Measurements from ENCODE around the gene LRPAP1. TPM values are rescaled to one million over a fixed set of nuclear protein-coding genes. Genes with fewer than 3 reads are reported as not detected.

Gene LRPAP1
- polyA plus RNA-seq, 1 donor from 2014 or later: 91.1 TPM

DNA sequence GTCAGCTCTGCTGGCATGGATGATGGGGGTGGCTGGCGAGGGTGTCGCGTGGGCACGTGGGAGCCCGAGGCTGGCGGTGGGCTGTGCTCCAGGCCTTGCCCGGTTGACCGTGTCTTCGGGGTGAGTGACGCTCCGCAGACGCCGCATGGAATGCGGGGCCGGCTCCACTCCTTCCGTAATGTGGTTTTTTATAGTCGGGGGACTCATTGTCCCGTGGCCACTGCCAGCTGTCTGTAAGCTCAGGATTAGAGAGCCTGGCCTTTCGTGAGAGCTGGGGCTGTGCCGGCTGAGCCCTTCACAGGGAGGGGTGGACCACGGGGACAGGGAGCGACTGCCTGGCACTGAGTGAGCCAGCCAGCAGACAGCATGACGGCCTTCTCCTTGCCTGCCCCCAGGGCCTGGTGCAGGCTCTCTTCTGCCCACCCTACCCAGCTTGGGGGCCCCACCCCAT is 48.7 kb downstream of the LRPAP1 start:
- Histone ChIP-seq H3K36me3 (ENCODE audit: insufficient read depth, low read length) (no peaks in the 10 kb centered on the region), H3F3A (ENCODE audit: insufficient read depth, low read length, poor library complexity, severe bottlenecking) (no peaks in the 10 kb centered on the region), H3K9ac (ENCODE audit: low read length) (no peak overlapping the region), H4K20me1 (ENCODE audit: insufficient read depth) (no peaks in the 10 kb centered on the region), H3K27me3 (ENCODE audit: insufficient read depth, low read depth, low read length) (no peaks in the 10 kb centered on the region), H3K4me2 (ENCODE audit: low read length) (no peak overlapping the region), H3K79me2 (replicated peaks; ENCODE audit: insufficient read depth, low read length) (no peaks in the 10 kb centered on the region), H3K9me3 (ENCODE audit: low read length) (no peaks in the 10 kb centered on the region), H3K9me2 (ENCODE audit: insufficient read depth, low read length) (no peaks in the 10 kb centered on the region), H3K27ac (ENCODE audit: low read length) (no peak overlapping the region), H2AFZ (ENCODE audit: low read depth, low read length) (no peak overlapping the region), H3K4me3 (ENCODE audit: low read length) (no peak overlapping the region)
- no peak for TF ChIP-seq POLR2AphosphoS5 (IDR thresholded peaks at IDR 0.05)
- TF ChIP-seq RAD21 (conservative IDR thresholded peaks at IDR 0.05): no peak
- no peak for TF ChIP-seq SMC3 (conservative IDR thresholded peaks at IDR 0.05; ENCODE audit: poor library complexity)
- TF ChIP-seq, protein P1, sequence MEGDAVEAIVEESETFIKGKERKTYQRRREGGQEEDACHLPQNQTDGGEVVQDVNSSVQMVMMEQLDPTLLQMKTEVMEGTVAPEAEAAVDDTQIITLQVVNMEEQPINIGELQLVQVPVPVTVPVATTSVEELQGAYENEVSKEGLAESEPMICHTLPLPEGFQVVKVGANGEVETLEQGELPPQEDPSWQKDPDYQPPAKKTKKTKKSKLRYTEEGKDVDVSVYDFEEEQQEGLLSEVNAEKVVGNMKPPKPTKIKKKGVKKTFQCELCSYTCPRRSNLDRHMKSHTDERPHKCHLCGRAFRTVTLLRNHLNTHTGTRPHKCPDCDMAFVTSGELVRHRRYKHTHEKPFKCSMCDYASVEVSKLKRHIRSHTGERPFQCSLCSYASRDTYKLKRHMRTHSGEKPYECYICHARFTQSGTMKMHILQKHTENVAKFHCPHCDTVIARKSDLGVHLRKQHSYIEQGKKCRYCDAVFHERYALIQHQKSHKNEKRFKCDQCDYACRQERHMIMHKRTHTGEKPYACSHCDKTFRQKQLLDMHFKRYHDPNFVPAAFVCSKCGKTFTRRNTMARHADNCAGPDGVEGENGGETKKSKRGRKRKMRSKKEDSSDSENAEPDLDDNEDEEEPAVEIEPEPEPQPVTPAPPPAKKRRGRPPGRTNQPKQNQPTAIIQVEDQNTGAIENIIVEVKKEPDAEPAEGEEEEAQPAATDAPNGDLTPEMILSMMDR (IDR thresholded peaks at IDR 0.05; ENCODE audit: poor library complexity, severe bottlenecking): no peak
- no peak for TF ChIP-seq EZH2 (IDR thresholded peaks at IDR 0.05; ENCODE audit: borderline replicate concordance, insufficient read depth, low read length, poor library complexity, severe bottlenecking)
- TF ChIP-seq EP300 (conservative IDR thresholded peaks at IDR 0.05; ENCODE audit: poor library complexity, severe bottlenecking): no peak
- no peak for TF ChIP-seq TAF1 (IDR thresholded peaks at IDR 0.05; ENCODE audit: low read depth)
- TF ChIP-seq, protein P2, sequence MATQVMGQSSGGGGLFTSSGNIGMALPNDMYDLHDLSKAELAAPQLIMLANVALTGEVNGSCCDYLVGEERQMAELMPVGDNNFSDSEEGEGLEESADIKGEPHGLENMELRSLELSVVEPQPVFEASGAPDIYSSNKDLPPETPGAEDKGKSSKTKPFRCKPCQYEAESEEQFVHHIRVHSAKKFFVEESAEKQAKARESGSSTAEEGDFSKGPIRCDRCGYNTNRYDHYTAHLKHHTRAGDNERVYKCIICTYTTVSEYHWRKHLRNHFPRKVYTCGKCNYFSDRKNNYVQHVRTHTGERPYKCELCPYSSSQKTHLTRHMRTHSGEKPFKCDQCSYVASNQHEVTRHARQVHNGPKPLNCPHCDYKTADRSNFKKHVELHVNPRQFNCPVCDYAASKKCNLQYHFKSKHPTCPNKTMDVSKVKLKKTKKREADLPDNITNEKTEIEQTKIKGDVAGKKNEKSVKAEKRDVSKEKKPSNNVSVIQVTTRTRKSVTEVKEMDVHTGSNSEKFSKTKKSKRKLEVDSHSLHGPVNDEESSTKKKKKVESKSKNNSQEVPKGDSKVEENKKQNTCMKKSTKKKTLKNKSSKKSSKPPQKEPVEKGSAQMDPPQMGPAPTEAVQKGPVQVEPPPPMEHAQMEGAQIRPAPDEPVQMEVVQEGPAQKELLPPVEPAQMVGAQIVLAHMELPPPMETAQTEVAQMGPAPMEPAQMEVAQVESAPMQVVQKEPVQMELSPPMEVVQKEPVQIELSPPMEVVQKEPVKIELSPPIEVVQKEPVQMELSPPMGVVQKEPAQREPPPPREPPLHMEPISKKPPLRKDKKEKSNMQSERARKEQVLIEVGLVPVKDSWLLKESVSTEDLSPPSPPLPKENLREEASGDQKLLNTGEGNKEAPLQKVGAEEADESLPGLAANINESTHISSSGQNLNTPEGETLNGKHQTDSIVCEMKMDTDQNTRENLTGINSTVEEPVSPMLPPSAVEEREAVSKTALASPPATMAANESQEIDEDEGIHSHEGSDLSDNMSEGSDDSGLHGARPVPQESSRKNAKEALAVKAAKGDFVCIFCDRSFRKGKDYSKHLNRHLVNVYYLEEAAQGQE (IDR thresholded peaks at IDR 0.05; ENCODE audit: borderline replicate concordance): no peak
- TF ChIP-seq MXI1 (conservative IDR thresholded peaks at IDR 0.05; ENCODE audit: poor library complexity, severe bottlenecking): no peak

DNA sequence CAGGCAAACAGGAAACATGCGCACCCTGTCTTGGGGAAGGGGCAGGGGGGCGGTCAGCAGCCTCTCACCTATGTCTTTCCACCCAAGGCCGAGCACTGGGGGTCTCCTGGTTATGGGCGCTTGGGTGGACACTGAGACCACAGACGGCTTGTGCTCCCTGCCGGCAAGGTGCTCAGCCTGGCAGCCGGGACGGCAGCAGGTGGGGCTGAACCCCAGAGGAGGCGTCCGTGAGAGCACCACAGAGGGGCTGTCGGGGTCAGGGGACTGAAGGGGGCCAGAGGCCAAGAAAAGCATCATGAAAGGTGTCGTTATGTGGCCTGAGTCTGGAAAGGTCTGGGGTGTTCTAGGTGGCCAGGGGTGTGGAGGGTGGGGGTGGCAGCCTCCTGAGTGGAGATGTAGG is 49.5 kb downstream of the LRPAP1 start:
- Histone ChIP-seq H3K27ac (ENCODE audit: low read length) (no peak overlapping the region), H2AFZ (ENCODE audit: low read depth, low read length) (no peak overlapping the region), H3K9ac (ENCODE audit: low read length) (no peak overlapping the region), H3K9me2 (ENCODE audit: insufficient read depth, low read length) (no peaks in the 10 kb centered on the region), H3K27me3 (ENCODE audit: insufficient read depth, low read depth, low read length) (no peaks in the 10 kb centered on the region), H3K36me3 (ENCODE audit: insufficient read depth, low read length) (no peaks in the 10 kb centered on the region), H3K79me2 (replicated peaks; ENCODE audit: insufficient read depth, low read length) (no peaks in the 10 kb centered on the region), H3K4me2 (ENCODE audit: low read length) (no peak overlapping the region), H3F3A (ENCODE audit: insufficient read depth, low read length, poor library complexity, severe bottlenecking) (no peaks in the 10 kb centered on the region), H3K9me3 (ENCODE audit: low read length) (no peaks in the 10 kb centered on the region), H3K4me3 (ENCODE audit: low read length) (no peak overlapping the region), H4K20me1 (ENCODE audit: insufficient read depth) (no peaks in the 10 kb centered on the region)
- TF ChIP-seq EZH2 (IDR thresholded peaks at IDR 0.05; ENCODE audit: borderline replicate concordance, insufficient read depth, low read length, poor library complexity, severe bottlenecking) (no peak), EP300 (conservative IDR thresholded peaks at IDR 0.05; ENCODE audit: poor library complexity, severe bottlenecking) (no peak), SMC3 (conservative IDR thresholded peaks at IDR 0.05; ENCODE audit: poor library complexity) (no peak), POLR2AphosphoS5 (IDR thresholded peaks at IDR 0.05) (no peak), RAD21 (conservative IDR thresholded peaks at IDR 0.05) (no peak), MXI1 (conservative IDR thresholded peaks at IDR 0.05; ENCODE audit: poor library complexity, severe bottlenecking) (no peak)
